Fibroblast of upper back skin (primary cell): ENCODE results near the gene MCC.

Experiments
- DNase-seq: peaks from one replicate; pipeline ENCODE4 v3.0.0-alpha.2; 2013

The MCC gene

GRCh38 chr5:113063927-113064326 is 424.3 kb downstream of the MCC start:
- DNase-seq: no peak

GRCh38 chr5:113062869-113063508 is 425.3 kb downstream of the MCC start:
- DNase-seq: no peak

GRCh38 chr5:113061846-113062780 is 426.1 kb downstream of the MCC start:
- peak; percentile 87 for DNase-seq

GRCh38 chr5:113060408-113061025 is 427.7 kb downstream of the MCC start:
- no peak for DNase-seq

GRCh38 chr5:113059232-113060040 is 428.8 kb downstream of the MCC start:
- peak; percentile 99 for DNase-seq

- DNase-seq: no peak
Observed at GRCh38 chr5:113058706-113059226, 429.5 kb downstream of the MCC start.

GRCh38 chr5:113058269-113058668 is 430.0 kb downstream of the MCC start:
- no peak for DNase-seq

GRCh38 chr5:113057557-113057984 is 430.7 kb downstream of the MCC start:
- no peak for DNase-seq

- DNase-seq: no peak
Observed at GRCh38 chr5:113056988-113057387, 431.3 kb downstream of the MCC start.

- DNase-seq: no peak
Observed at GRCh38 chr5:113054899-113055298, 433.4 kb downstream of the MCC start.

GRCh38 chr5:113053511-113053995 is 434.7 kb downstream of the MCC start:
- peak; percentile 72 for DNase-seq

GRCh38 chr5:113052041-113052795 is 436.0 kb downstream of the MCC start:
- DNase-seq: no peak

GRCh38 chr5:113050721-113051382 is 437.4 kb downstream of the MCC start:
- peak; percentile 88 for DNase-seq

GRCh38 chr5:113048931-113049330 is 439.3 kb downstream of the MCC start:
- DNase-seq: no peak

GRCh38 chr5:113047733-113048652 is 440.3 kb downstream of the MCC start:
- DNase-seq: no peak

- DNase-seq: peak; percentile 56
Observed at GRCh38 chr5:113047234-113047633, 441.0 kb downstream of the MCC start.

- DNase-seq: no peak
Observed at GRCh38 chr5:113044776-113045465, 443.3 kb downstream of the MCC start.

GRCh38 chr5:113043491-113043931 is 444.7 kb downstream of the MCC start:
- no peak for DNase-seq
